GM21723 (cell line): Measurements from ENCODE around the gene MSL1.
A peak's percentile ranks its signal among the peaks of the same experiment; 100 is the strongest.

ENCODE experiments used
- ATAC-seq: cut with Tn5 transposase; IDR thresholded peaks from one replicate; pipeline ENCODE4 v1.9.1; 2021; ENCODE audit warnings: mild to moderate bottlenecking, moderate library complexity; ENCODE audit not compliant: unreplicated experiment

Gene MSL1

GRCh38 chr17:40091691-40092397, 29.9 kb upstream of the MSL1 start:
- no peak for ATAC-seq

GRCh38 chr17:40092581-40092980, 29.2 kb upstream of the MSL1 start:
- ATAC-seq = no peak

DNA sequence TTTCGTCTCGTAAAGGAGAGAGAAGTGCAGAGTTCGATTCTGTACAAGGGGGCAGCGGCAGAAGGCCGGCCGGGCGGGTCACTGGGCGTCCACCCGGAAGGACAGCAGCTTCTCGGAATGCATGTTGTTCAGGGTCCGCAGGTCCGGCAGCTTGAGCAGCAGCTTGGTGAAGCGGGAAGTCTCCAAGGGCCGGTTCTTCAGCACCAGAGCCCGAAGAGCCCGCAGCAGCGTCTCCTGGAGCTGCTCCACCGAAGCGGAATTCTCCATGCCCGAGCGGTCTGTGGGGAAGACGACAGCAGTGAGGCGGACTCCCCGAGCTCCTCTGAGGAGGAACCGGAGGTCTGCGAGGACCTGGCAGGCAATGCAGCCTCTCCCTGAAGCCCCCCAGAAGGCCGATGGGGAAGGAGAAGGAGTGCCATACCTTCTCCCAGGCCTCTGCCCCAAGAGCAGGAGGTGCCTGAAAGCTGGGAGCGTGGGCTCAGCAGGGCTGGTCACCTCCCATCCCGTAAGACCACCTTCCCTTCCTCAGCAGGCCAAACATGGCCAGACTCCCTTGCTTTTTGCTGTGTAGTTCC, 28.7 kb upstream of the MSL1 start:
- no peak for ATAC-seq

- ATAC-seq = no peak
Measured at GRCh38 chr17:40093580-40094201, 28.1 kb upstream of the MSL1 start.

- ATAC-seq = no peak
Measured at GRCh38 chr17:40094874-40095273, 26.9 kb upstream of the MSL1 start.

GRCh38 chr17:40095351-40095943, 26.3 kb upstream of the MSL1 start:
- no peak for ATAC-seq

DNA sequence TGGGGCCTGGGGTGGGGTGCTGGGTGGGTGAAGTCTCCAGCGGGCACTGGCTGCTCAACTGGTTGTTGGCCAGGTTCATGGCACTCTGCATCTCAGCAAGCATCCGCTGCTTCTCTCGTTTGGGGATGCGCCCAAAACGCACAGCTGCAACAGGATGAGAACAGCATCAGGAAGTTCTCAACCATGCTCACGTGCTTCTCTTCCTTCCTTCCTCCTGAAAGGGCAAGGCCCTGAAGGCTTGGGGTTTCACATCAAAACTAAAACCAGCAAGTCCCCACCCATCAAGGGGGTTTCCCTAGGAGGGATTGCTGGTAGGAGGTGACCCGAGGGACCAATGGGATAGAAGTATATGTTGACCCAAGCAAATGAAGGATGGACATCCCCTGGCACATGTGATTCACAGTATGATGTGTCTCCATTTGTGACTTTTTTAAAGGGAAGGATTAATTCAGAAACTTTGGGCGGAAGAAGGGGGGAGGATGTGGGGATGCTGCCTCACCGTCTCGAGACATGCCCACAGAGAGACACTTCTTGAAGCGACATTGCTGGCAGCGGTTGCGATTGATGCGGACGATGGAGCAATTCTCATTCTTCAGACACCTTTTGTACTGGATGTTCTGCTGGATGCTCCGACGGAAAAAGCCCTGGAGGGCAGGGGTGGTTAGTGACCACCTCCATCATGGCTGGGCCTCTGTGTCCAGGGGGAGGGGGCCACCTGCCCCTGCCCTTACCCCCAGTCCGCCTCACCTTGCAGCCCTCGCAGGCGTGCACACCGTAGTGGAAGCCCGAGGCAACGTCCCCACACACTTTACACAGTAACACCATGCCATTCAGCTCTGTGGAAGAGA, 25.6 kb upstream of the MSL1 start:
- peak; percentile 38 for ATAC-seq

- no peak for ATAC-seq
Measured at GRCh38 chr17:40097087-40097486, 24.7 kb upstream of the MSL1 start.

DNA sequence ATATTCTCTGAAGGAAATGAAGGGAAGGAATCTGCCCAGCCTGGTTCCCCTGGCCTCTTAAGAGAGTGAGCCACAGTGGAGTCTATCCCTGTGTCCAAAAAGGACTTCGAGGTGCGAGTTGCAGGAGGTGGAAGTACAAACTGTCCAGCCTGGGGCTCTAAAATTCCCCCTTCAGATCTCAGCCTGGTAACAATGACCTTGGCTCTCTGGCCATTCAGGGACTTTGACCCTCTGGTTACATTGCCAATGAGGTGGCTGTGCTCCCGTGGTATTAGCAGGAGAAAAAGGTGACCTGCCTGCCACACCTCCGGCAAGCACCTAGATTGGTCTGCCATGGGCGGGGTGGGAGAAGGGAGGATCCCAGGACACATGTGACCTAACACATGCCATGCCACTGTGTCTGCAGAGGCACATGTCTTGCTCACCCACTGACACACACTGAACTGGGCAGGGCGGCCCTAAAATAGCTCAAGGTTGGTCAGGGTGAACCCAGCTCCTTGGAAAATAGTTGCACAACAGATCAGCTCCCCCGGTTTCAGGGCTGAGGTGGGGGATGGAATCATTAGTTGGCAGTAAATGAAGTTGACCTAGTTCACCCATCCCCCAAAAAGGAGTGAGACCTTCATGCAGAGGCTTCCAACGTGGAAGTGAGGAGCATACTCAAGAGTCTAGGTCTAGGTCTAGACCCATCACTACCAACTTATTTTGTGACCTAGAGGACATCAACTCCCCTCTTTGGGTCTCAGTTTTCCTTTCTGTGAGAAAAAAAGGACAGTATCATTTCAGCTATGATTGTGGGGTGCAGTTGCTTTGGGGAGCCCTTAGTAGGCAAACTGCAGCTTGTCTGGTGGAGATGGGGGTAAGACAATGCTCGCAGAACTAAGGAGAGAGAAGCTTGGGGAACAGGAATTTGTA, 23.6 kb upstream of the MSL1 start:
- no peak for ATAC-seq

DNA sequence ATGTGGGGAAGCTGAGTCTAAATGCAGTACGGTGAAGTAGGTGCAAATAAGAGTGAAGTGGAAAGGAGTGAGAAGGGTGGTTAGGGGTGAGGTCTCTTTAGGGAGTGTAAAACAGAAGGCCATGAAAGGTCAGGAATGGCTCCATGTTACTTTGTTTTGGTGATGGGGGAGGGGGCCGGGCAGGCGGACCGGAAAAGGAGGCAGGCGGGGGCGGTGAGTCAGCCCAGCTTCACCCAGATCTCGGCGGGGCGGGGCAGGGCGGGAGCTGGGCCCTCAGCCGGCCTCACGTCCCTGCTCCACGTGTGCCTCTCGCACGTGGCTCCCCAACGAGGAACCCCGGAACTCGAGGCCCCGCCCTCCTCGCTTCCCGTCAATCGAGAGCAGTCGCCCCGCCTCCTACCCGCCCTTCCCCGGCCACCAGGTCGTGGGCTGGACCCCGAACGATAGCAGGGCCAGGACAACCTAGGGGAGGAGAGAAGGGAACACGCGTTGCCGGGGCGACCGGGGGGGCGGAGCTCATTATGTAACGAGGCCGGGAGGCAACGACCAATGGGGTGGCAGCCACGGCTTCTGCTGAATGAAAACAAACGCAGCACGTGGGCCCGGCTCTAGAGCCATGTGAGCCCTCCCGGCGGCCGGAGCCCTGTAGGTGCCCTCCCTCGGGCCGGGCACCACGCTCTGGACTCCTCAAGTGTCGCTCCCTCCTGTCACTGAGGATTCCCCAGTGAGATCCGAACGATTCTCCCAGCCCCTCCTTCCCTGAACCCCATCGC, 22.7 kb upstream of the MSL1 start:
- ATAC-seq = peak; percentile 64

DNA sequence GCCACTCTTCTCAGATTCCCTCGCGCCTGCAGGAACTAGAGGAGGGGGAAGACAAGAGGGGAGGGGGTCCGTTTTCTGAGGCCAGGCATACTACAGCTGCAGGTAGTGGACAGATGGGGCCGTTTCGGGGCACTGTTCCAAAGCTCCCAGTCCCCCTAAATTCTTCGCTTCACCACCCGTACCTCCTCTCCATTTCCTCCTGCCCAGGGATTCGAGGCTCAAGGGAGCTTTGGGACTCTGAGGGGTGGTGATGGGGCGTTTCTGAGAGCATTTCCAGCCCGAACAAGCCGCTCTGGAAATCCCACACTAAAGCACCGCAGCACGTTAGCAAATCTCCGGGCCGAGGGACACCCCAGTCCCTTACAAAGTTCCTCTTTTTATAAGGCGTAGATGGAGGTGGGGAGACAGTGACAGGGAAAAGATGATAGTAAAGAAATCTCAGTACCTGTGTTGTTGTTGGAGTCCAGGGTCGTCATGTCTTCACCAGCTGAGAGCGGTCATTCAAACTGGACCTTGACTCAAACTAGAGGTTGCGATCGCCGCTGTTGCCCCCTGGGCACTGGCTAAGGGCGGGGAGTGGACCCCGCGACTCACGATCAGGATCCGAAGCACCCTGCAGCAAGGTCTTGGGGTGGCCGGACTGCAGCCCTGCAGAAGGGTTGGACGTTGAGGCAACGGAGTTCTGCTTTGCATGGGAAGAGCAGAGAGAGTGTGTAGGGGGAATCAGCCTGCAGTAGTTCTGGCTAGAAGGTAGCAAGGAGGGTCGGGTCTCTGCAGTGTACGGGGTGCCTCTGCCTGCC, 22.0 kb upstream of the MSL1 start:
- ATAC-seq = no peak

GRCh38 chr17:40100419-40100668, 21.4 kb upstream of the MSL1 start, which contains the start of gene NR1D1:
Gene NR1D1, minus strand, starts transcription at chr17:40100589. Its CDS starts 495 bp downstream, at chr17:40100094.
- ATAC-seq = no peak

DNA sequence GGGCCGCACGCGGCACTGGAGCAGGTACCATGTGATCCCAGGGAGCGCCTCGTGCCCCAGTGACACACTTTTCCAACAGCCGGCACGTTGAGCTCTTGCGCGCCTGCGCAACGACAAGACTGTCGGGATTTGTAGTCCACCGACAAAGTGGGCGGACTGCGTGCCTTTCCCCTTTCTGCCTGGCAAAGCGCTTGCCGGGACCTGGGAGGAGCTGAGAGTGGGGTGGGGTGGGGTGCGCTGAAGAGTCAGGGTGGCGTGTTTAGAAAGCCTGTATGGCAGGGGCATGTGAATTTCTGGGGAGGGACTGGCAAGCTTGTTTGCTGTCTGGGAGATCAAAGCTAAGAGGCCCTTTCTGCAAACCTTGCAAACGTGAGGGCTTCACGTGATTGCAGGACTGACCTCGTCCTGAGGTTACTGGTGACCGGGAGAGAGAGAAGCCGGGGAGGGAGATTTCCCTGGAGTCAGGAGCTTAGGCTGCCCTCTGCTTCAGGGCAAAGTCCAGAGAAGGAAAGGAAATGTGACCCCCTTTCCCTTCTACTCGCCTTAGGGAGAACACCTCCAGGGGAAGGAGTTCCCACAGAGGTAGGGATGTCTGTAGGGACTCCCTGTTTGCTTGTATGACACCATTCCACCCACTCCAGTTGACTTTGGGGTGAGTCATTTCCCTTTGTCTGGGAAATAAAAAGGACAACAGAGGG, 21.0 kb upstream of the MSL1 start:
- ATAC-seq = peak; percentile 30

GRCh38 chr17:40101367-40102210, 20.2 kb upstream of the MSL1 start:
- no peak for ATAC-seq

DNA sequence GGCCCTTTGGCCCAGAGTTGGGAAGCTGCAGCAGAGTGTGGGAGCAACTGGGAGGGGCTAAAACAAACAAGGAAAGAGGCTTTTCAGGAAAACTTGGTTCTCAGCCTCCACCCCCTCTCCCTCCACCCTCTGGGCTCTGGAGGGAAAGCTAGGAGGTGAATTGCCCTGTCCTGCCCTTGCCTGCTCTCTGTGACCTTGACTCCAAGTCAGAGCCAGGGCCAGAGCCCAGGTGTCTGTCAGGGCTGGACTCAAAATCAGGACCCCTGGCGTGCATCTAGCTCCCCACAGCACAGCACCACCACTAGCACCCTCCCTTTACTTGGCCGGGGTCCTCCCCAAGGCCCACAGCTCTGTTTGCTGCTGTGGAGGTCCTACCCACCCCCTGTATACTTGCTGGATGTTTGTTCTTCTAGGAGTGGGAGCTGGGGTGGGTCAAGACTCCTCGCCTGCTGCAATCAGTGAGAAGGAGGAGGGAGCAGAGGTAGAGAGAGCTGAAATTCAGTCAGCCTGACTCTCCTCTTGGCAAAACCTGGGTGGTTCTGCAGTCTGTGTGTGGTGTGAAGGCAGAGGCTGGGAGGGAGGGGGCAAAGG, 18.6 kb upstream of the MSL1 start:
- no peak for ATAC-seq

- ATAC-seq = no peak
Measured at GRCh38 chr17:40103688-40104087, 18.1 kb upstream of the MSL1 start.
